GM21723 (cell line): Measurements from ENCODE around the gene LRIT3.
A peak's percentile ranks its signal among the peaks of the same experiment; 100 is the strongest.

Source experiments
- ATAC-seq: cut with Tn5 transposase; IDR thresholded peaks from one replicate; pipeline ENCODE4 v1.9.1; 2021; ENCODE audit warnings: mild to moderate bottlenecking, moderate library complexity; ENCODE audit not compliant: unreplicated experiment

LRIT3 gene, protein sequence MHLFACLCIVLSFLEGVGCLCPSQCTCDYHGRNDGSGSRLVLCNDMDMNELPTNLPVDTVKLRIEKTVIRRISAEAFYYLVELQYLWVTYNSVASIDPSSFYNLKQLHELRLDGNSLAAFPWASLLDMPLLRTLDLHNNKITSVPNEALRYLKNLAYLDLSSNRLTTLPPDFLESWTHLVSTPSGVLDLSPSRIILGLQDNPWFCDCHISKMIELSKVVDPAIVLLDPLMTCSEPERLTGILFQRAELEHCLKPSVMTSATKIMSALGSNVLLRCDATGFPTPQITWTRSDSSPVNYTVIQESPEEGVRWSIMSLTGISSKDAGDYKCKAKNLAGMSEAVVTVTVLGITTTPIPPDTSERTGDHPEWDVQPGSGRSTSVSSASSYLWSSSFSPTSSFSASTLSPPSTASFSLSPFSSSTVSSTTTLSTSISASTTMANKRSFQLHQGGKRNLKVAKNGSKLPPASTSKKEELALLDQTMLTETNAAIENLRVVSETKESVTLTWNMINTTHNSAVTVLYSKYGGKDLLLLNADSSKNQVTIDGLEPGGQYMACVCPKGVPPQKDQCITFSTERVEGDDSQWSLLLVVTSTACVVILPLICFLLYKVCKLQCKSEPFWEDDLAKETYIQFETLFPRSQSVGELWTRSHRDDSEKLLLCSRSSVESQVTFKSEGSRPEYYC

DNA sequence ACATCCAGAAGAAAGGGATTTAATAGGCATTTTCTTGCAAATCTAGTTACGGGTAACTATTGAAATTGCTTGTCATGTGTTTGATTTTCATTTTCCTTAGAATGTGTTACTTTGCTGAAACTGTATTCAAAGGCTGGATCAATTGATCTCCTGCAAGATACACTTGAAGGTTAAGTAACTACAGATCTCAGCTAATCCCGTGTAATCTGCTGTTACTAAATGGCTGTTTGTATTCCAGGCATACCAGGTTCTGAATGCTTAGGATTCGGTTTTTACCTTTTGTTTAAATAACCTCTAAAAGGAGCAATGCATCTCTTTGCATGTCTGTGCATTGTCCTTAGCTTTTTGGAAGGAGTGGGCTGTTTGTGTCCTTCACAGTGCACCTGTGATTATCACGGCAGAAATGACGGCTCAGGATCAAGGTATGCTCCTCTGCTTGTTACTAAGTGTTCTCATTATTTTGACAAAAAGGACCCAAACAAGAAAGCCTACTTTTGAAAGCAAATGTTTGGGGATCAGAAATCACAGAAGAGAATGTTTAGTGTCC, at the start of gene LRIT3:
TSS of gene LRIT3 (plus strand) at position 212 of the 547 bp plus-strand sequence. CDS start at position 307, 95 bp downstream.
- ATAC-seq: no peak

DNA sequence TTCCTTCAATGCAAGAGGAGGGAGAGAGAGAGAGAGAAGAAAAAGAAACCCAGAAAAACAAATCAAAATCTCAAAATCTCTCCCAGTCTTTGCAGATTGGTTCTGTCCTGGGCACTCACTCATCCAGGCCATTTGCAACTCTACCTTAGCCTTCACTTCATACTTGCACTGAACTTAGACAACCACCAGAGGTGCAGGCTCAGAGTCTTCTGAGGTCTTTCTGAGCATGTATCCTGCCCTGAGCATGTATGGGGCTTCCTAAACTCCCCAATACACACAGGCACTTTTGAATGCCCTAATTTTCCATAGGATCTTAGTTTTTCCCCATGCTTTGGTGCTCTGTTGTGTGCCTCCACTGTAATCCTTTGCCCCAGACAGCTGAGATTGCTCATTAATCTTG, 49.0 kb upstream of the LRIT3 start:
- no peak for ATAC-seq

DNA sequence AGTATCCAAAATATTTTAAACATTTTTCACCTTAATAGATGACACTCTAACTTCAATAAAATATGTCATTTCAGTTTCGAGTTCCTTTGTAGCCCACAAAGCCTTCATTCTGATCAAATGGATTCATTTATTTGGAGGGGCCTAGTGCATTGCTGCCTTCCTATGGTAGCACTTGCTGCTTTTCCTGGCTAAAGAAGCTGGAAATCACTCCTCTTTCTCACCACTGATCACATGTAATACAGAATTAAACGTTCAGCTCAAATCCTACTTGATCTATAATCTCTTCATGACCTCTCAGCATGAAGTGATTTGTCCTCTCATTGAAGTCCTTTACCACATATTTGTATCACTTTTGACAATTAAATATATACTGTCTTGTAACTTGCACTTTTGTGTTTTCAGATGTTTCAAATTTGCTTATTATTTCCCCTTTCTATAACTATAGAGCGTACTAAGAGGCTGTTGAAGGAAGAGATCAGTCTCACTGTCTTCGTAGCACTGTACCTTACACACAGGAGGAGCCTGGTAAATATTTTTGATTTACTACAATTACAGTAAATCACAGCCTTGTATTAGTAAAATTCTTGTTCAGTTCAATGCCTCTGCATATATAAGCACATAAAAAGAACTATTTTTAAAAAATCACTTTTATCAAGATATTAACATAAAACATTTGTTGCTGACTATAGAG, 46.7 kb upstream of the LRIT3 start:
- ATAC-seq: no peak

DNA sequence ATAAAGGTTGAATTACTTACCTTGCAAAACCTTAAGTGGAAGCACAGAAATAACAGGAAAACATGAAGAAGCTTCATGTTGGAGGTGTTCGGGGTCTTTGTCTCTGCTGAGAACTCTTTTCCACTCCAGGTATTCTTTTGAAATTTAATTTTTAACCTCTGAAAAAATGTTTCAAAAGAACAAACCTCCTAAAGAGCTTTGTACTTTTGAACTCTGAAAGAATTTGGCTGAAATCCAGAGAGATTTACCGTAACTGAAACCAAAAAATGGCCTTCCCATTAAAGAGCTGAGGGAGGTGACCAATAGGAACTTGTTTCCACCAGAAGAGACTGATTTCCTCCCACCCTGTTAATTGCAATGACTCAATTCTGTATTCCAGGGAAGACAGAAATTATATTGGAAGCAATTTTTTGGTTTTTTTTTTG, 46.0 kb upstream of the LRIT3 start, which contains the start of gene CFI:
TSS of gene CFI (minus strand) at position 105 of the 425 bp plus-strand sequence. CDS start at position 77, 28 bp downstream.
- ATAC-seq: no peak

DNA sequence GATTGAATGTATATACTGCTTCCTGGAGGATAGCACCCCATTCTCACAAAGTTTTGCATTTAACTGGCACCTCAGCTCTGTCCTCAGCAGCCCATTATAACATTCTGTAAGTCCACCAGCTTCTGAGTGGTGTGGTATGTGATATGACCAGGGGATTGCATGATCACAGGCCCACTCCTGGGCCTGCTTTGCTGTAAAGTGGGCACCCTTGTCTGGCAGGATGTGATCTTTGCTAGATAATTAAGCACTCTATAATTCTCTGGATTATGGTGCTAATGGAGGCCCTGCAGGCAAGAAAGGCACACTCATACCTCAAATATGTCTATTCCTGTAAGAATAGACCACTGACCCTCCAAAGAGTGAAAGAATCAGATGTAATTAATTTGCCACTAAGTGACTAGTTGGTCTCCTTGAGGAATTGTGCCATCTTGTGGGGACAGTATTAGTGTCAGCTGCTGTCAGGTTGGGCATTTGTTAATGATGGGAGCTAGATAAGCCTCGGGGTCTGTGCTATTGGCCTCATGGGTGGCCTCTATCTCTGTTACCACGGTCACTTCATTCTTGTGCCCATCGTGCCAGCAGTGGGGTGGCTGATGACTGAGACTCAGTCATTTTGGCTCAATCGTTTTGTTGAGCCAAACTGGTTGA, 43.9 kb upstream of the LRIT3 start:
- peak; percentile 65 for ATAC-seq

DNA sequence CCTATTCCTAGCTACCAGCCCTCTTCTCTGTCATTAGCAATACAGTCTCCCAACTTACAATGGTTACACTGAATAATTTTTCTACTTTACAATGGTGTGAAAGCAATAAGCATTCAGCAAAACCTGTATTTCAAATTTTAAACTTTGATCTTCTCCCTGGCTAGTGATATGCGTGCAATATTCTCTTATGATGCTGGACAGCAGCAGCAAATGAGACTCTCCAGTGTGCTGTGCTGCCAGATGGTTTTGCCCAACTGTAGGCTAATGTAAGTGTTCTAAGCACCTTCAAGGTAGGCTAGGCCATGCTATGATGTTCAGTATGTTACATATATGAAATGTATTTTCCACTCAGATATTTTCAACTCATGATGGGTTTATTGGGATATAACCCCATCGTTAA, 38.3 kb upstream of the LRIT3 start:
- ATAC-seq: no peak

GRCh38 chr4:109810552-109811387, 37.1 kb upstream of the LRIT3 start:
- ATAC-seq: no peak

GRCh38 chr4:109811707-109812106, 36.2 kb upstream of the LRIT3 start:
- ATAC-seq: no peak

GRCh38 chr4:109815151-109816081, 32.5 kb upstream of the LRIT3 start, which contains the start of gene GAR1:
Gene GAR1, plus strand, starts transcription at chr4:109815762. Its CDS starts 403 bp downstream, at chr4:109816165.
- ATAC-seq: peak; percentile 99

- no peak for ATAC-seq
These were observed 31.8 kb upstream of the LRIT3 start for GRCh38 chr4:109816082-109816442.

GRCh38 chr4:109816894-109817293, 31.0 kb upstream of the LRIT3 start:
- no peak for ATAC-seq

DNA sequence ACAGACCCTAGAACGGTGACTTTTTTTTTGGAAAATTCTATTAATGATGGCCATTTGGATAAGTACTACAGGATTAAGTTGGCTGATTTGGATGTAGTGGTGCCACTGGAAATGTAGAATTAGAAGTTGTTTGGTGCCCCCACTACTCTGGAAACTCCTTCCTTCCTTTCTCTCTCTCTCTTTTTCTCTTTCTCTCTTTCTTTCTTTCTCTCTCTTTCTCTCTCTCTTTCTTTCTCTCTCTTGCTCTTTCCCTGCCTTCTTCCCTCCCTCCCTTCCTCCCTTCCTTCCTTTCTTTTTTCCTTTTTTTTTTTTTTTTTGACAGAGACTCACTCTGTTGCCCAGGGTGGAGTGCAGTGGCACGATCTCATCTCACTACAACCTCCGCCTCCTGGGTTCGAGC, 29.6 kb upstream of the LRIT3 start:
- ATAC-seq: no peak

DNA sequence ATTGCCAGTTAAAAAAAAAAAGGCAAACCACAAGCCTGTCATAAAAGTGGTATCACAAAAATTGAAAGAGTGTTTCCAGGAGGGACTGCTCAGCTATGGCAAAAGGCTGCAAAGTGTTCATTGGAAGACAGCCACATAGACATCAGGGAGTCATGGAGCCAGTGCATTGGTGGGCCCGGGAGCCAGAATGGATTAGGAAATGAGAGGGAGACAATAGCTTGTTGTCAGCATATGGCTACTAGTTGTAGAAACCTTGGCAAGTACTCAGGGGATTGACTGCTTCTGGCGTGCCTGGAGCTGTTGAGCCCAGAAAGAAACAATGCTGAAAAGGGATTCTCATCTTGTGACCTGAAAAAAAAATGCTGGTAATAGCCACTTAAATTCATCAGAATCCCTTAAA, 27.3 kb upstream of the LRIT3 start:
- ATAC-seq: no peak

DNA sequence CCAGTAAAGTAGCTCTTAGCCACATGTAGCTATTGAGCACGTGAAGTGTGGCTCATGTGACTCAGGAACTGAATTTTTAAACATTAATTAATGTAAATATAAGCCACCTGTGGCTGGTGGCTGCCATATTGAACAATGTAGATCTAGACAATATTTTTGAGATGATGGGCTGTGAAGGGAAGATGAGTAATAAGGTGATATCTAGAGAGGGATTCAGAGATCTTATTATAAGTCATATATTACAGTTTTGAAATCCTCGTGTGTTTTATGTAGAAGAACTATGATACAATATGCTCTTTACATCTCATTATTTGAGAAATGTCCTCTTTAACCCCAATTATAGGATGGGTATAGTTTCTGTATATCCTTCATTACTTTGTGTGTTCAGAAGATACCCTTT, 26.7 kb upstream of the LRIT3 start:
- ATAC-seq: no peak

DNA sequence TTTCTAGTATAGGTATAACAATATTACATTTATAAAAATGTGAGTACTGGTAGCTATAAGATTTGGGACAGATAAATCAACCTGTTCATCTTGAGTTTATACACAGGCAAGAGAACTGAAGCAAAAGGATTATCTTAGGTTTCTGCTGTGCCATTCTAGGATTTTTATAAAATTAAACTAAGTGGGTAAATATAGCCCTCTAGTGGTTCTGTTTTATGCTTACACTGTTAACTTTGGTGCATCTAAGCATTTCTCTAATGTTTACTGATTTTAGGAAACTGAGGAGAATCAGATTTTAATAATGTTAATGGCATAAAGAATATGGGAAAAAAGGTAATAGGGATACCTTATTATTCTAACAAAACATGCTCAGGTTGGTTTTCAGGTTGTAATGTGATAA, 21.2 kb upstream of the LRIT3 start:
- peak; percentile 77 for ATAC-seq

DNA sequence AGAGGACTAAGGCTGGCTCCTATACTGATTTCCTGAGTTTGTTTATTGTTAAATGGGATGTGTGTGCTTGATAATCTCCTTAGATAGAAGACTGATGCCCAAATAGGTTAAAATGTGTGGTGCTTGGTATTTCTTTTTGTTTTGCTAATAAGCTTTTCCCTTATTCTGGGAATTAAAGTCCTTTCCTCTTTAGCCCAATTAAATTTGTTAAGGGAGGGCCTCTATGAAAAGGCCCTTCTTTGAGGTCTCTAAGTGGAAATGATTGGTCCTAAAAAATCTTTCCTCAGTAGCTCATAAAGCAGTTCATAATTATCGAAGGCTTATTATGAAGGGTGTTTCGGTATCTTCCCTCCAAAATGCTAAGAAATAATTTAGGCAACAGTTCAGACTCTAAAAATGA, 20.2 kb upstream of the LRIT3 start, which contains the start of gene RRH:
TSS of gene RRH (plus strand) at position 301 of the 400 bp plus-strand sequence. CDS start at position 357, 56 bp downstream.
- no peak for ATAC-seq

- no peak for ATAC-seq
These were observed 14.2 kb upstream of the LRIT3 start for GRCh38 chr4:109833756-109834155.

GRCh38 chr4:109836985-109837384, 10.9 kb upstream of the LRIT3 start:
- ATAC-seq: no peak
